GM18520 (cell line): ENCODE results near the gene DSCAM.

Source experiments
- ATAC-seq: cut with Tn5 transposase; IDR thresholded peaks from one replicate; pipeline ENCODE4 v1.9.1; 2021; ENCODE audit not compliant: unreplicated experiment

DSCAM gene

GRCh38 chr21:40152476-40152875 lies 694.5 kb downstream of the DSCAM start:
- ATAC-seq, result no peak

GRCh38 chr21:40151611-40152010 lies 695.3 kb downstream of the DSCAM start:
- ATAC-seq, result no peak

DNA sequence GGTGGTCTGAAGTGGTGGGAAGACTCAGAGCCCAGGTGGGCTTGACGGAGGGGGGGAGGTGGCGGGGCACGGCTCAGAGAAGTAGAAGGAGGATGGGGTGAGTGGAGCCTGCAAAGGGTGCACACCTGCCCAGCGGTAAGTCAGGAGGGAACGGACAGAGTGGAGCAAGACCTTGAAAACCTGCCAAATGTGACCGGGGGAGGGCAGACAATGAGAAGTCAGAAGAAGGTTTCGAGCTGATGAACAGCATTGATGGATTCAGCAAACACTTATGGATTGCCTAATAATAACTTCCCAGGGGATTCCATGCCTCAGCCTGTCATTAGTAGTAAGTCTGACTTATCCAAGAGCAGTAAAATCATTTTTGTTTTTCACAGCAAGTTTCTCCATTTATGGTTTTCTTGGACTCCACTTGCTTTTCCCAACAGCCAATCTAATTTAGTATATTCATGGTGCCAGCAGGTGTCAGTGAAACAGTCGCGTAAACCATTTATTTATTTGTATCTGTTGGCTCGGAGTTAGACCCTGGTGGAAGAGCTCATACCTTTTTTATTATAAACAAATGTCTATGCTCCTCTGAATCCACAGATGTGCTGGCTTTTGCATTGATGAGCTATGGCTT lies 700.6 kb downstream of the DSCAM start:
- ATAC-seq, result no peak

- ATAC-seq, result no peak
These were observed 703.0 kb downstream of the DSCAM start for GRCh38 chr21:40143822-40144525.

DNA sequence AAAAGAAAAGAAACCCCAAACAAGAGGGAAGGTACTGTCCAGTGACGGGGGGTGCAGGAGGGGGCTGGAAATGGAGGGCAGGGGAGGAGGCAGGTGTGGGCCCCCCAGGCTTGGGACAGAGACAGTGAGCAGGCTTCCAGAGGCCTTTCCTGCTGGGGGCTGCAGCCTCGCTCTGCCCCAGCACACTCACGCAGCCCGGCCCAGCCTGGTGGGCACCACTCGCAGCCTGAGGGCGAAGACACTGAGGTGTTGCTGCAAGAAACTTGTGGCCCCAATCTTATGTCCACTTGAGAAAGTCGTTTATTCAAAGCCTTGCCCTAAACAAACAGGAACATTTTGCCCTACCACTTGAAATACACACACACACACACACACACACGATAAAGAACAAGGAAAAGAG lies 705.3 kb downstream of the DSCAM start:
- no peak for ATAC-seq

GRCh38 chr21:40140675-40141074 lies 706.3 kb downstream of the DSCAM start:
- no peak for ATAC-seq

- ATAC-seq, result no peak
These were observed 707.3 kb downstream of the DSCAM start for GRCh38 chr21:40139636-40140035.

DNA sequence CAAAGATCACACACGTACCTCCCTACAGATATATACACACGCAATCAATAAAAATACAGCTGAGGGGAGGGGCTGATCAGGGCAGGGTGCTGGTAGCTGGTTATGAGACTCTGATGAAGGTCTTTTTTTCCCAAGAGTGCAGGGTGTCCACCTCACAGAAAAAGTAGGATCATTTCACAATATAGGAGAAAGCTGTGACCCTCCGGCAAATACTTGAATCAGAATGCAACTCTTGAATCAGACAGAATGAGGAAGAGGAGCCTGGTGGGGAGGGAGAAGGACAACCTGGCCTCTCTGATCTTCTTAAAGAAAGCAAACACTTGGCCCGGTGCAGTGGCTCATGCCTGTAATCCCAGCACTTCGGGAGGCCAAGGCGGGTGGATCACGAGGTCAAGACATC lies 710.4 kb downstream of the DSCAM start:
- no peak for ATAC-seq

DNA sequence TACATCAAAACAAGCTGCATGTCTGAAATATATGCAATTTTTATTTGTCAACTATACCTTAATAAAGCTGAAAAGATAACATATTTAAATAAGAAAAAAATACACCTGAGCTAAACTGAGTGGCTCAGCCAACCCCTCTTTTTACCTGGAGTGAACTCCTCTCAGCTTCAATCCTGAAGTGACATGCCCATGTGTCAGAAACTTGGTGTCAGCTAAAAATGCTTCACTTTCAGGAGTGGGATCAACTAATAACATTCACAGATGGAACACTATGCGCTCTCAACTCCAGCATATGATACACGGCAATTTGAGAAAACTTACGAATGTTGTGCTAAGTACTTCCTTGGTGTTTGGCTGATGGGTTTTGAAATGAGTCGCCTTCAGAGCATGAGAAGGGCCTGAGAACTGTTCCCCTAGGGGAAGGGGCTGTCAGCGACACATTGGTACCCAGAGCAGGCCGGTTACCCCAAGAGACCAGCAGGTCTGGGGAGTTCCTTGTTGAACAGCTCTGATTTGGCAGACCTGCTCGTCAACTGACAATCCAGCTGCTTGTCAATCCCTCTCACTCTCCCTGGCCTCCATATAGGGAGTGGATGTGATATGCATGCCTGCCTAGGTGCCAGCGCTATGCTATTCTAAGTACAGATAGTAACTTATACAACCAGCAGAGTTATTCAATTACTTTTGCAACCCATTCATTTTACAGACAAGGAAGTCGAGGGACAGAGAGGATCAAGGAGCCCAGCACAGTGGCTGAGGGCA lies 712.0 kb downstream of the DSCAM start:
- ATAC-seq, result no peak

DNA sequence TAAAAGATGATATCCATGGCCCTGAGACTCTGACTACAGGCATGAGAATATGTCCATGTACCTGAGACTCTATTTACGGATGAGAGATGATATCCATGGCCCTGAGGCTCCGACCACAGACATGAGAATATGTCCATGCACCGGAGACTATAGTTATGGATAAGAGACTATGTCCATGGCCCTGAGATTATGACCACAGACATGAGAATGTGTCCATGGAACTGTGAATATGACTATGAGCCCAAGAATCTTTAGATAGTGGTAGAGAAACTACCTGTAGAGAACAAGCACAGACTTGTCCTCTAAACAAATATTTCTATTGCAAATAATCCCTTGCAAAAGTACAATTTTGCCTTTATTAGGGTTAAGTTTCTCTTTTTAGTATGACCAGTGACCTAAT lies 716.5 kb downstream of the DSCAM start:
- no peak for ATAC-seq

DNA sequence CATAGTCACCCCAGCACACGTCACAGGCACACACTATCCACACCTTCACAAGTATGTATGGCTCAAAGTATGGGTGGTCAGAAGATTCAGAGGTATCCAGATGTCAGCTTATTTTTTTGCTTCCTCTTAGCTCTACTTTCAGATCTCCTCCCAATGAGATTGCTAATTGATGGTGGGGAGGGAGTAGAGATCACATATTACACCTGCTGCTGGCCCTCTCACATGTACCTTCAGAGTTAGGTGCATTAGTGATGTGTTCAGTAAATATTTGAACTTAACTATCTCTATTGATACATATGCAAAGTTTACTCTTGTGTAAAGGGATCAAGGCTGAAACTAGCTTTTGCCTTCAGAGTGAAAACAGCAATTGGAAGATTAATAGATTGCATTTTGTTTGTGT lies 717.1 kb downstream of the DSCAM start:
- ATAC-seq, result no peak

DNA sequence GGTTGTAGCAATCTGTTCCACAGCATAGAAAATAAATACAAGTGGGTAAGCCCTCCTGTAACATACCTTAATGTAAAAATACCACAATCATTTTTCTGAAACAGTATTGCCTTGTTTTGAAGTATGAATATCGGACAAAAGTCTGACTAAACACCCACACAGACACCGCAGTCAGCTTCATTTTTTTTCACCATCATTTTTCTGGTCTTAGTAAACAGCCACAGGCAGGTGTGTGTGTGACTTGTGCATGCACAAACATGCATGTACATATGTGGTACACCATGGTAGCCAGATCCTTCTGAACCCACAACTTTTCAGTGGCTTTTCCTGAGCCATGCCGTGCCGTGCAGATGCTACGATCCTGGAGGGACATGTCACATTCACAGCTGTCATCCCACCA lies 718.1 kb downstream of the DSCAM start:
- no peak for ATAC-seq

DNA sequence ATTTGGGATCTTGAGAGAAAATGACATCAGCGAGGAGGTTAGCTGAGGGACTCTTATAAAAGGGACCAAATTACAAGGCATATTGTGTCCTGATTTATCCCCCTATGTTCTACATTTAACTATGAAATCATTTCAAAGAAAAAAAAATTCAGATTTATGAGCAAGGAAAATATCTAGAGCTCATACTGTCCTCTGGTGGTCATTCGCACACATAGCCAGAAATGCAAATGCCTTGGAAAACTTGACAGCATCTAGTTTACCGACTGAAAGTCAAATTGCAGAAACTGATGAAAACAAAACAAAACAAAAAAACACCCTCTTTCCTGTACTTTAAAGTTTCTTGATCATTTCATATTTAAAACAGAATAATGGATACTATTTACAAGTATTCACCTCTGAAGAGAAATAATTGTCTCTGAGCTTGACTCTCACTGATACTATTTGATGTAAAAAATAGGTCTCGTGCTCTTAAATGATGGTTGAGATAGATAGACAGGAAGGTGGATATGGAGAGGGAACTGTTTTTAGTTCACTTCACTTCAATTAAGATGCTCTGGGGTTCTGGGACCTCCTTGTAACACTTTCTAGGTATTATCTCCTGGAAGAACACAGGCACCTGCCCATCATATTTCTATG lies 725.9 kb downstream of the DSCAM start:
- ATAC-seq, result no peak

DNA sequence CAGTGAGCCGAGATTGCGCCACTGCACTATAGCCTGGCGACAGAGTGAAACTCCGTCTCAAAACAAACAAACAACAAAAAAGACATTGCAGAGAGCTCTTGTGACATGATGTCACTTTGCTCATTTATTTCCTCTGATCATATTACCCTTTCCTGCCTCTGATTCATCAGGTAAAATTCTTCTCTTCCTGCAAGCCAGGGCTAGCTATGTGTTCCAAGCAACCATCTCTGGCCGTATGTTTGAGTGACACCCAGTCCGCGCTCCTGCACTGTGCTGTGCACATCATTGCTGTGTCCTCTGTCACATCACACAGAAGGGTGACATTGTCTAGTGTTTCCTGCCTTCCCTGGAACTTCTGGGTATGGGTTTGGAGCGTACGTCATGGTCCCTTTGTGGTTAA lies 728.4 kb downstream of the DSCAM start:
- ATAC-seq, result no peak

- ATAC-seq, result no peak
These were observed 729.7 kb downstream of the DSCAM start for GRCh38 chr21:40117236-40117635.

DNA sequence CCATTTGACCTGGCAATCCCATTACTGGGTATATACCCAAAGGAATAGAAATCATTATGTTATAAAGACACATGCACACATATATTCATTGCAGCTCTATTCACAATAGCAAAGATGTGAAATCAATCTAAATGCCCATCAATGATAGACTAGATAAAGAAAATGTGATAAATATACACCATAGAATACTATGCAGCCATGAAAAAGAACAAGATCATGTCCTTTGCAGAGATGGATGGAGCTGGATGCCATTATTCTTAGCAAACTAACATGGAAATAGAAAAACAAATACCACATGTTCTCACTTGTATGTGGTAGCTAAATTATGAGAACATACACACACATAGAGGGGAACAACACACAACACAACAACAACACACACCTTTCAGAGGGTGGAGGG lies 731.2 kb downstream of the DSCAM start:
- no peak for ATAC-seq

DNA sequence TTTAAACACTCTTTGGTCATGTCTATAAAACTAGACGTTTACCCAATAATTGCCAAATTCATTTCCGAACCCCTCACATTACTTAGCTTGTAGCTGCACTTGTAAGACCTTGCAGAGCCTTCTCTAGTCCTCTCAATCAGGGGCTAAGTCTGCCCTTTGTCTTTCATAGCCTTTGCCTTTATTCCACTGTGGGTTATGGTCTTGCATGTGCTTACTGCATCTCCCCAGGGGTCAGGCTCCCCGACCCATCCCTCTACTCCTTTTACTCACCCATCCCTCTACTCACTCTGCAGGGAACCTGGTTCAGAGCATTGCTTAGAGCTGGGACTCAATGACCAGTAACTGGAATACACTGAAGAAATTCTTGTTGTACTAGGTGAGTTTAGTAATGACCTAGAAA lies 744.3 kb downstream of the DSCAM start:
- no peak for ATAC-seq

- no peak for ATAC-seq
These were observed 747.1 kb downstream of the DSCAM start for GRCh38 chr21:40099809-40100208.

GRCh38 chr21:40095477-40095876 lies 751.5 kb downstream of the DSCAM start:
- no peak for ATAC-seq

DNA sequence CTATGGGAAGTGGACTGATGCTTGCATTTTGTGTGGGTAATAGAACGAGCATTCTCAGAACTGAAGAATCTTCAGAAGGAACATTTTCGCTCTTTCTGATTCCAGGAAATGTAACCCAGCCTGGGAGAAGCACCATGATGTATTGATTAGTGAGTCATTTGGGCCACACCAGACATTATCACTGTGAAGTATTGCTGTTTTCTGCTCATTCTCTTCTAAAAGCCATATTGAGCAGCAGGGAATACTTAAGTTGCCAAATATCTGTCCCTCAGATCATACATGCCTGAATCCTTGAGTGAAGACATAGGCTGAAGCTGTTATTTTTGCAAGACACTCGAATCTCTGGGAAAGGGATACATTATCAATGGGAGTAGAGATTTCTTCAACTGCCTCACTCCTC lies 766.6 kb downstream of the DSCAM start:
- ATAC-seq, result no peak

DNA sequence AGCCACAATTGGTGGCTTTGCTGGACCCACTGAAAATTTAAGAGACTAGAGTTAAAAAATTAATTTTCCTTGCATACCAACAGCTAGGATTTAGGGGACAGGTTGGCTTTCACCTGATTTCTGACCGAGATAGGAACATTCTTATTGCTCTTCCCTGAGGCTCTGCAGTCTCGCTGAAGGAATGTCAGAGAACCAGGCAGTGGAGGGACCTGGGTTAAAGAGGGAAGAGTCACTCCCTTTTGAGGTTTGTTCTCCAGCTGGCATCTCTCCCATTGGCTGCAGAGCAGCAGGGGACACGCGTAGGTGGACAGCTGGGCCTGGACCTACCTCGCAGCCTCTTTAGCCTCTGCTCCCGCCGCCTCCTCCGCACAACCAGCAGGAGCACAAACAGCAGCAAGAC lies 772.2 kb downstream of the DSCAM start:
- ATAC-seq, result no peak

- no peak for ATAC-seq
These were observed 772.8 kb downstream of the DSCAM start for GRCh38 chr21:40074198-40074597.
